Astrocyte (in vitro differentiated cells and primary cell): Measurements from ENCODE around the gene MAS1L. TPM values are rescaled to one million over a fixed set of nuclear protein-coding genes. Genes with fewer than 3 reads are reported as not detected.

Experiments
- DNase-seq: peaks from one replicate; pipeline ENCODE4 v3.0.0-alpha.2; 2010; ENCODE audit warnings: low read depth
- FAIRE-seq: peaks from 2 replicates; lab custom pipeline; 2011; peaks lifted over from hg19 to GRCh38; lab: Jason Lieb, UNC
- H2AFZ ChIP-seq: 2 replicates; pipeline ENCODE4 v1.6.0; 2012; ENCODE audit warnings: low read depth, low read length, inconsistent platforms
- H3K27ac ChIP-seq: 2 replicates; pipeline ENCODE4 v1.5.1; 2011; ENCODE audit warnings: low read depth, low read length, inconsistent platforms
- H3K27me3 ChIP-seq: 2 replicates; pipeline ENCODE4 v1.6.0; 2011; ENCODE audit warnings: low read length, inconsistent platforms; ENCODE audit not compliant: insufficient read depth
- H3K36me3 ChIP-seq: 2 replicates; pipeline ENCODE4 v1.5.1; 2011; ENCODE audit warnings: low read length, inconsistent platforms; ENCODE audit not compliant: insufficient read depth
- H3K4me1 ChIP-seq: 2 replicates; pipeline ENCODE4 v1.5.1; 2011; ENCODE audit warnings: low read length, inconsistent platforms; ENCODE audit not compliant: insufficient read depth
- H3K4me2 ChIP-seq: 2 replicates; pipeline ENCODE4 v1.6.0; 2012; ENCODE audit warnings: low read length, inconsistent platforms
- H3K4me3 ChIP-seq: 2 replicates; pipeline ENCODE4 v1.5.1; 2011; ENCODE audit warnings: low read depth, mild to moderate bottlenecking, low read length, inconsistent platforms; ENCODE audit not compliant: insufficient read depth
- H3K79me2 ChIP-seq: 2 replicates; pipeline ENCODE4 v1.6.0; 2012; ENCODE audit warnings: mild to moderate bottlenecking, low read length, inconsistent platforms; ENCODE audit not compliant: insufficient read depth
- H3K9ac ChIP-seq: 2 replicates; pipeline ENCODE4 v1.6.0; 2012; ENCODE audit warnings: mild to moderate bottlenecking, low read length, inconsistent platforms
- H3K9me3 ChIP-seq: 2 replicates; pipeline ENCODE4 v1.5.1; 2012; ENCODE audit warnings: low read depth, mild to moderate bottlenecking, low read length, inconsistent platforms; ENCODE audit not compliant: insufficient read depth
- H4K20me1 ChIP-seq: 2 replicates; pipeline ENCODE4 v1.6.0; 2012; ENCODE audit warnings: low read length, inconsistent platforms; ENCODE audit not compliant: insufficient read depth
- H3K27ac Mint-ChIP-seq: one replicate; pipeline ENCODE4 v1.8.0; 2021; ENCODE audit warnings: mild to moderate bottlenecking, mixed read lengths; ENCODE audit not compliant: unreplicated experiment
- H3K27me3 Mint-ChIP-seq: one replicate; pipeline ENCODE4 v1.8.0; 2021; ENCODE audit warnings: low read depth, mixed read lengths; ENCODE audit not compliant: unreplicated experiment
- H3K36me3 Mint-ChIP-seq: one replicate; pipeline ENCODE4 v1.8.0; 2021; ENCODE audit warnings: low read depth, mixed read lengths; ENCODE audit not compliant: unreplicated experiment
- H3K4me1 Mint-ChIP-seq: one replicate; pipeline ENCODE4 v1.8.0; 2021; ENCODE audit warnings: low read depth, mixed read lengths; ENCODE audit not compliant: unreplicated experiment
- H3K4me3 Mint-ChIP-seq: one replicate; pipeline ENCODE4 v1.8.0; 2021; ENCODE audit warnings: mild to moderate bottlenecking, moderate library complexity, mixed read lengths; ENCODE audit not compliant: unreplicated experiment
- H3K9me3 Mint-ChIP-seq: one replicate; pipeline ENCODE4 v1.8.0; 2021; ENCODE audit warnings: mild to moderate bottlenecking, mixed read lengths; ENCODE audit not compliant: unreplicated experiment
- EZH2 ChIP-seq: IDR thresholded peaks from 2 replicates; pipeline ENCODE4 v1.6.1; 2012; ENCODE audit warnings: mild to moderate bottlenecking, low read length, inconsistent platforms; ENCODE audit not compliant: insufficient read depth
- total RNA-seq: library from RNA; stranded (reverse); gene quantifications from 2 replicates; pipeline ENCODE4 v1.2.1, GENCODE V29; 2021
- TF ChIP-seq, protein P1 (sequence below): IDR thresholded peaks from 2 replicates; pipeline ENCODE4 v1.5.1; 2011; ENCODE audit warnings: low read depth, mild to moderate bottlenecking, inconsistent platforms, low read length, moderate library complexity; ENCODE audit not compliant: insufficient read depth

The MAS1L gene
- total RNA-seq, 1 donor from 2014 or later: not detected

DNA sequence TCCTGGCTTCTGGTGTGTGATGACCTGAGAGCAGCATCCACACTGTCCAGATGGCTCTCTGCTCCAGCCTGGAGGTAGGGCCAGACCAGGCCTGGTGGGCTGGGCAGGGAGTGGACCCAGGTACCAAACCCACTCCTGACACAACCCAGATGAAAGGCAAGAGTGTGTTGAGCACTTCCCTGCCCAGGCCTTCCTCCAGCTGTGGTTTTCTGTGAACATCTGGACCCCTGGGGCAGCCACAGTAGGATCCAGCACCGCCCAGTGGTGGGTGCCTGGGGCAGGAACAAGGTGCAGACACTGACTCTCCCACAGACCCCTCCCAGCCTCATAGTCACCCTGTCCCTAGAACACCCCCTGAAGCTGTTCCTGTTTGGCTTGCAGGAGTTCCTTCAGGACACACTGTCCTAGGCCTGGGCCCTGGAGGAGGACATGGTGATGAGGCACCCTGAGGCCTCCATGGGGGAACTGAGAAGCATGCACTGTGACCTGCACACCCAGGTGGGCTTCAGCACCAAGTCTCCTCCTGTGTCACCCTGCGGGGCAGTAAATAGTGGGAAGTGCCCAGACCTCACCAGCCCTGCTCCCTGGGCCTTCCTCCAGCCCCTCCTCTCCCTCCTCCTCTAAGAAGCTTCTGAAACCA lies 43.0 kb upstream of the MAS1L start:
- no peak overlapping the region for H3K4me3 ChIP-seq

DNA sequence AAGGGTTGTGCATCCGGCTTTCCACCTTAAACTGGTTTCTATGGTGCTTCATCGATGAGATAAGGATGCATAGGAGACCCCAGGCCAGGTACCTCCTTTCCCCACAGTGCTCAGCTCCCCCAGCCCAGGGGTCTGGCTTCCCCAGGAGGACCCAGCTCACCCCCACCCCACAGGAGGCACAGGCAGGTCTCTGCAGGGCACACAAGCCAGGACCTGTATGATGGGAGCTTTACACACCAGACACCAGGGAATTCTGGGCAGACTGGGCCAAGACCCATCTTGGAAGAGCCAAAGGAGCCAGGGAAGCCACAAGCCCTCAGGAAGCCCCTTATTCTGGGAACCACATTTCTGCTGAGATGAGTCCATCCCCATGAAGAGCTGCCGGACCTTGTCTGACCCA lies 42.2 kb upstream of the MAS1L start:
- H3K27me3 Mint-ChIP-seq: peaks cover 5% of the 10 kb centered on the region
- H3K9me3 ChIP-seq: peaks cover 4% of the 10 kb centered on the region
- no peak overlapping the region for H3K4me2 ChIP-seq
- no peaks in the 10 kb centered on the region for H4K20me1 ChIP-seq
- H3K27ac Mint-ChIP-seq: no peak overlapping the region
- H3K27ac ChIP-seq: no peak overlapping the region
- H3K4me3 ChIP-seq: no peak overlapping the region
- no peaks in the 10 kb centered on the region for H3K4me1 ChIP-seq
- no peaks in the 10 kb centered on the region for H3K9me3 Mint-ChIP-seq
- no peak overlapping the region for H2AFZ ChIP-seq
- H3K36me3 ChIP-seq: no peaks in the 10 kb centered on the region
- TF ChIP-seq, protein P1, sequence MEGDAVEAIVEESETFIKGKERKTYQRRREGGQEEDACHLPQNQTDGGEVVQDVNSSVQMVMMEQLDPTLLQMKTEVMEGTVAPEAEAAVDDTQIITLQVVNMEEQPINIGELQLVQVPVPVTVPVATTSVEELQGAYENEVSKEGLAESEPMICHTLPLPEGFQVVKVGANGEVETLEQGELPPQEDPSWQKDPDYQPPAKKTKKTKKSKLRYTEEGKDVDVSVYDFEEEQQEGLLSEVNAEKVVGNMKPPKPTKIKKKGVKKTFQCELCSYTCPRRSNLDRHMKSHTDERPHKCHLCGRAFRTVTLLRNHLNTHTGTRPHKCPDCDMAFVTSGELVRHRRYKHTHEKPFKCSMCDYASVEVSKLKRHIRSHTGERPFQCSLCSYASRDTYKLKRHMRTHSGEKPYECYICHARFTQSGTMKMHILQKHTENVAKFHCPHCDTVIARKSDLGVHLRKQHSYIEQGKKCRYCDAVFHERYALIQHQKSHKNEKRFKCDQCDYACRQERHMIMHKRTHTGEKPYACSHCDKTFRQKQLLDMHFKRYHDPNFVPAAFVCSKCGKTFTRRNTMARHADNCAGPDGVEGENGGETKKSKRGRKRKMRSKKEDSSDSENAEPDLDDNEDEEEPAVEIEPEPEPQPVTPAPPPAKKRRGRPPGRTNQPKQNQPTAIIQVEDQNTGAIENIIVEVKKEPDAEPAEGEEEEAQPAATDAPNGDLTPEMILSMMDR: no peak
- no peak for TF ChIP-seq EZH2
- H3K27me3 ChIP-seq: no peaks in the 10 kb centered on the region
- no peak overlapping the region for H3K9ac ChIP-seq
- H3K36me3 Mint-ChIP-seq: no peaks in the 10 kb centered on the region
- no peak overlapping the region for H3K4me3 Mint-ChIP-seq
- DNase-seq (no peak), FAIRE-seq (no peak)
- peaks cover 9% of the 10 kb centered on the region for H3K4me1 Mint-ChIP-seq
- H3K79me2 ChIP-seq: no peaks in the 10 kb centered on the region

More for the DNA sequence above, 43.0 kb upstream of the MAS1L start:
- H3K27me3 Mint-ChIP-seq: peaks cover 5% of the 10 kb centered on the region
- no peak overlapping the region for H3K4me3 Mint-ChIP-seq
- peaks cover 9% of the 10 kb centered on the region for H3K4me1 Mint-ChIP-seq
- Histone ChIP-seq H2AFZ (no peak overlapping the region), H3K27me3 (no peaks in the 10 kb centered on the region), H3K27ac (no peak overlapping the region), H3K4me1 (no peaks in the 10 kb centered on the region), H4K20me1 (no peaks in the 10 kb centered on the region), H3K36me3 (no peaks in the 10 kb centered on the region), H3K9me3 (peaks cover 4% of the 10 kb centered on the region), H3K4me2 (no peak overlapping the region), H3K9ac (no peak overlapping the region), H3K79me2 (no peaks in the 10 kb centered on the region)
- TF ChIP-seq, protein P1: no peak
- no peak for TF ChIP-seq EZH2
- FAIRE-seq (no peak), DNase-seq (no peak)
- H3K36me3 Mint-ChIP-seq: no peaks in the 10 kb centered on the region
- no peak overlapping the region for H3K27ac Mint-ChIP-seq
- H3K9me3 Mint-ChIP-seq: no peaks in the 10 kb centered on the region

DNA sequence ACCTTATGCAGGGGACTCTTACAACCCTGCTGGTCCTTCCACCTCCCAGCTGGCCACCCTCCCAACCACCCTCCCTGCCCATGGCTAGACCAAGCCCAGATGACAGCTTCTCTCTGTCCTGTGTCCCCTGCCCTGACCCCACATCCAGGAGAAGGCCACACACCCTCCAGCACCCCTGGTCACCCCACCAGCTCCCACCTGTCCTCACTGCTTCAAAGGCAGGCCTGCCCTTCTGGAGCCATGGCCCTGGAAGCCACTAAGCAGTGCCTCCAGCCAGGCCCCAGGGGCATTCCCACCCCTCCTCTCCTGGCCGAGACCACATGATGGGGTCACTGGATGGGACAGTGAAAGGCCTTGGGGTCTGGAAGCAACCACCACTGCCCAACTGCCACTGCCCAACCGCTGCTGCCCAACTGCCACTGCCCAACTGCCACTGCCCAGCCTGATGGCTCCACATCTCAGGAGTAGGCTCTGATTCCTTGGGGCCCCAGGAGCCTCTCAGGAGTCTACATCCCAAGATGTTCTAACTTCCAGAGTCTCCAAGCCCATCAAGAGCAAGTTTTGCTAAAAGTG lies 41.3 kb upstream of the MAS1L start:
- Histone ChIP-seq H3K4me1 (no peaks in the 10 kb centered on the region), H3K27me3 (no peaks in the 10 kb centered on the region), H3K27ac (no peak overlapping the region), H3K4me2 (no peak overlapping the region), H3K9ac (no peak overlapping the region), H3K79me2 (no peaks in the 10 kb centered on the region), H3K36me3 (no peaks in the 10 kb centered on the region), H3K9me3 (peaks cover 4% of the 10 kb centered on the region), H2AFZ (no peak overlapping the region), H4K20me1 (no peaks in the 10 kb centered on the region), H3K4me3 (no peak overlapping the region)
- TF ChIP-seq, protein P1: no peak
- TF ChIP-seq EZH2: no peak
- H3K4me3 Mint-ChIP-seq: no peak overlapping the region
- H3K27ac Mint-ChIP-seq: no peak overlapping the region
- no peak for FAIRE-seq
- H3K36me3 Mint-ChIP-seq: no peaks in the 10 kb centered on the region
- peaks cover 9% of the 10 kb centered on the region for H3K4me1 Mint-ChIP-seq
- no peak for DNase-seq
- H3K9me3 Mint-ChIP-seq: no peaks in the 10 kb centered on the region
- H3K27me3 Mint-ChIP-seq: peaks cover 5% of the 10 kb centered on the region
